IMR-90 (cell line): Measurements from ENCODE around the gene C5orf58. TPM values are rescaled to one million over a fixed set of nuclear protein-coding genes. Genes with fewer than 3 reads are reported as not detected.

Experiments
- polyA plus RNA-seq, 3 experiments: library from polyadenylated mRNA; depleted of rRNA; stranded (reverse); fragments of >200 nt; gene quantifications; 2 replicates each; pipeline ENCODE4 v1.2.3, GENCODE V29; 2012; ENCODE audit warnings: low replicate concordance in 1 of 3
- total RNA-seq: library from RNA; depleted of rRNA; stranded (reverse); fragments of >200 nt; gene quantifications from 2 replicates; pipeline ENCODE4 v1.2.3, GENCODE V29; 2012; rRNA removed

Gene C5orf58
- total and polyA plus RNA-seq, 2 of the 4 experiments (the other 2 are of a cell fraction): not detected

Other genes with a start within 250 kb of the C5orf58 start
- gene FOXI1, start 127.1 kb upstream of the C5orf58 start, total RNA-seq: not detected in 2 replicates
- not detected in 2 replicates for gene FOXI1, start 127.1 kb upstream of the C5orf58 start, polyA plus RNA-seq (2012; rRNA removed)
- gene LCP2, start 64.8 kb downstream of the C5orf58 start, total RNA-seq: not detected in 2 replicates
- gene LCP2, start 64.8 kb downstream of the C5orf58 start, polyA plus RNA-seq (2012; rRNA removed): not detected in 2 replicates
- not detected in 2 replicates for gene KCNMB1, start 156.4 kb downstream of the C5orf58 start, total RNA-seq
- not detected in 2 replicates for gene KCNMB1, start 156.4 kb downstream of the C5orf58 start, polyA plus RNA-seq (2012; rRNA removed)